Esophagus squamous epithelium (tissue), 4 donors: Measurements from ENCODE around the gene PCDHGA8.

Source experiments
- CTCF ChIP-seq, 6 experiments: fragments of 450-650 bp in 4 of 6; fragments of 200-600 bp in 2 of 6; sonication (generic) in 2 of 6; IDR thresholded peaks; one replicate each; pipeline ENCODE4 v1.5.1; 2016 to 2019; ENCODE audit warnings: antibody characterized with exemption in 6 of 6, mild to moderate bottlenecking in 4 of 6, moderate library complexity in 4 of 6
- POLR2A ChIP-seq, 4 donors: fragments of 450-650 bp; IDR thresholded peaks; one replicate each; pipeline ENCODE4 v1.6.1; 2017; ENCODE audit warnings: antibody characterized with exemption in 4 of 4, mild to moderate bottlenecking in 4 of 4, moderate library complexity in 3 of 4

- TF ChIP-seq CTCF (IDR thresholded peaks at IDR 0.05), result no peak
- no peak for TF ChIP-seq POLR2A (IDR thresholded peaks at IDR 0.05)
These were observed 9.1 kb upstream of the PCDHGA8 start for GRCh38 chr5:141383345-141383744.
